ENCODE measurements around the gene TDRD3. TPM values are rescaled to one million over a fixed set of nuclear protein-coding genes. Genes with fewer than 3 reads are reported as not detected.

TDRD3 gene
- total RNA-seq, 2 experiments from 2014 or later, result 22.4 to 27.2 TPM

DNA sequence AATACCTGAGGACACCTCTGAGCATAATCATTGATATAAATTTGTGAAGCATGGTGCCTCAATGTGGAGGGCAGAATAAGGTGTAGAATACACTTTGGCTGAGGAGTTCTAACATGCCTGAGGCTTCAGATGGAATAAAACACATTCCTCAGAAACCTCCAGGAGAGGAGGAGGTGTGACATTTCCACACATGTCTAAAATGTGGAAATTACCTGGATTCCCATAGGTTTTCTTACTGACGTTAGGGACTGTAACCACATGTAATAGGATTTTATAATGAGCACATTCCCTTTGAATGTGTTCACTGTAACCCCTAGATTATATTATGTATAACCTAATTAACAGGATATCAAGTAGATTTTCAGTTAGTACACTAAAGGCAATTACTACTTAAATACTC lies 226.1 kb downstream of the TDRD3 start:
- Histone ChIP-seq H3K27ac (ENCODE audit: low read depth in 1 of 2, low read length in 2 of 2) (no peak overlapping the region), H3K9me3 (ENCODE audit: control insufficient read depth in 1 of 2, insufficient read depth in 1 of 2, low read length in 2 of 2) (no peaks in the 10 kb centered on the region), H3K27me3 (ENCODE audit: control insufficient read depth in 1 of 2, insufficient read depth in 2 of 2, low read length in 2 of 2) (no peaks in the 10 kb centered on the region), H3K4me3 (ENCODE audit: low read length) (no peak overlapping the region), H3K36me3 (ENCODE audit: insufficient read depth, low read length) (no peaks in the 10 kb centered on the region), H3K4me1 (ENCODE audit: insufficient read depth, low read length) (no peaks in the 10 kb centered on the region)
- ChIA-PET CTCF (no interaction called here), POLR2A (no interaction called here)
- H3K27ac Mint-ChIP-seq, result no peak overlapping the region
- TF ChIP-seq, protein P1, sequence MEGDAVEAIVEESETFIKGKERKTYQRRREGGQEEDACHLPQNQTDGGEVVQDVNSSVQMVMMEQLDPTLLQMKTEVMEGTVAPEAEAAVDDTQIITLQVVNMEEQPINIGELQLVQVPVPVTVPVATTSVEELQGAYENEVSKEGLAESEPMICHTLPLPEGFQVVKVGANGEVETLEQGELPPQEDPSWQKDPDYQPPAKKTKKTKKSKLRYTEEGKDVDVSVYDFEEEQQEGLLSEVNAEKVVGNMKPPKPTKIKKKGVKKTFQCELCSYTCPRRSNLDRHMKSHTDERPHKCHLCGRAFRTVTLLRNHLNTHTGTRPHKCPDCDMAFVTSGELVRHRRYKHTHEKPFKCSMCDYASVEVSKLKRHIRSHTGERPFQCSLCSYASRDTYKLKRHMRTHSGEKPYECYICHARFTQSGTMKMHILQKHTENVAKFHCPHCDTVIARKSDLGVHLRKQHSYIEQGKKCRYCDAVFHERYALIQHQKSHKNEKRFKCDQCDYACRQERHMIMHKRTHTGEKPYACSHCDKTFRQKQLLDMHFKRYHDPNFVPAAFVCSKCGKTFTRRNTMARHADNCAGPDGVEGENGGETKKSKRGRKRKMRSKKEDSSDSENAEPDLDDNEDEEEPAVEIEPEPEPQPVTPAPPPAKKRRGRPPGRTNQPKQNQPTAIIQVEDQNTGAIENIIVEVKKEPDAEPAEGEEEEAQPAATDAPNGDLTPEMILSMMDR (IDR thresholded peaks at IDR 0.05), result no peak
- no peaks in the 10 kb centered on the region for H3K9me3 Mint-ChIP-seq
- peaks cover 24% of the 10 kb centered on the region for H3K27me3 Mint-ChIP-seq
- DNase-seq, result no peak
- H3K36me3 Mint-ChIP-seq (ENCODE audit: low read depth), result no peaks in the 10 kb centered on the region
- intact Hi-C loops (cut with DNase I, micrococcal nuclease), result no loop called here
- H3K4me1 Mint-ChIP-seq (ENCODE audit: low read depth), result no peaks in the 10 kb centered on the region
- no peak overlapping the region for H3K4me3 Mint-ChIP-seq
- ATAC-seq (ENCODE audit: poor library complexity), result no peak

Other genes starting within 250 kb of the TDRD3 start
- under 1 TPM; 0.08 to 0.11 TPM for gene DIAPH3, start 233.3 kb upstream of the TDRD3 start, total RNA-seq

All from CD4-positive, alpha-beta T cell (primary cell).